NCI-H146 (cell line): ENCODE results near the gene EYA3.

Experiments used
- DNase-seq: peaks from one replicate; lab custom pipeline; 2025; lab: John Stamatoyannopoulos, UW

The EYA3 gene

GRCh38 chr1:27938488-27938887 is 149.9 kb downstream of the EYA3 start:
- no peak for DNase-seq

GRCh38 chr1:27937524-27937836 is 150.9 kb downstream of the EYA3 start:
- DNase-seq, result no peak

- no peak for DNase-seq
These were observed 152.0 kb downstream of the EYA3 start for GRCh38 chr1:27936370-27936769.

DNA sequence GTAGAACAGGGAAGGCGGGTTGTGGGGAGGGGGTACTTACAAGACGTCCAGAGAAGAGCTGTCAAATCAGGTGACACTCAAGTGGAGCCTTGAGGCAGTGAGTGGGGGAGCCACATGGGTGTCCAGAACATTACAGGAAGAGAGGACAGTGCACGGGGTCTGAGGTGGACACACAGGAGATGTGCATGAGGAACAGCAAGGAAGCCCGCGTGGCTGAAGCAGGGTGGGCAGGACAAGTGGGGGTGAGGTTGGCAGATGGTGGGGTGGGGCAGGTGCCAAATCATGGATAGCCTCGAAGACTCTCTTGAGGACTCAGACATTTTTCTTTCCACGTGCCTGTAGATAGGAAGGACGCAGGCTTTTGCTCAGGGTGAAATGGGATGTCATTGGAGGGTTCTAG is 152.7 kb downstream of the EYA3 start:
- DNase-seq, result no peak

GRCh38 chr1:27934818-27935549 is 153.4 kb downstream of the EYA3 start, which contains the start of gene SMPDL3B:
SMPDL3B (plus strand) TSS chr1:27935000; CDS start chr1:27935184, 184 bp downstream.
- DNase-seq, result peak; percentile 65

- no peak for DNase-seq
These were observed 156.7 kb downstream of the EYA3 start for GRCh38 chr1:27931759-27932158.

DNA sequence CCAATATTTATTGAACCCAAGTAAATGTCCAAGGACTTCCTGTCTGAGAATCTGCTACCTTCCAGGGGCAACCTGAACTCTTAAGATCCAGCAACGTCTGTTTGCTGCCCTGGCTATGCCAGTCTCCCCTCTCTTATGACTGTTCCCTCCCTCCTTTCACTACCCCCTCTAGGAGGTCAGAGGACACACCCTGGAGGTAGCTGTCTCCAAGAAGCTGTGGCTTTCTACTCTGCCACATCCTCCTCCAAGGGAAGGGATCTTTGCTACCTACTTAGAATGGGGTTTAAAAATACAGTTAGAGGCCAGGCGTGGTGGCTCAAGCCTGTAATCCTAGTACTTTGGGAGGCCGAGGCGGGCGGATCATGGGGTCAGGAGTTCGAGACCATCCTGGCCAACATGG is 157.2 kb downstream of the EYA3 start:
- DNase-seq, result no peak

GRCh38 chr1:27928216-27928954 is 160.0 kb downstream of the EYA3 start:
- DNase-seq, result no peak

DNA sequence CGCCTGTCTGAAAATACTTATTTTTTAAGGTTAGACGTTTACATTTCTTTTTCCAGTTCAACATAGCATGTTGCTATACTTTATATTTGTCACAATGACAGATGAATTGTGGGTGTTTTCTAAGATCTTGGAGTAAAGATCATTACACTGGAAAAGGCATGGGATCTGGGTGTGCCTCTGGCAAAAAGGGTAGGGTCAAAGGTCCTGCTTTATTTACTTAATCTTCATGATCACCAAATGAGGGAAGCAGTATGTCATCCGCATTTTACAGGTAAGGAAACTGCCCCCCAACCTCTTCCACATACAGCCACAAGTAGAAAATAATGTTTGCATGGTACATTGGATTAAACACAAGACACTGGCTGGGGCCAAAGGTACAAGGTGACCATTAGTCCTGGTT is 166.1 kb downstream of the EYA3 start:
- no peak for DNase-seq
